Measurements from ENCODE around the gene CTBP2.

DNA sequence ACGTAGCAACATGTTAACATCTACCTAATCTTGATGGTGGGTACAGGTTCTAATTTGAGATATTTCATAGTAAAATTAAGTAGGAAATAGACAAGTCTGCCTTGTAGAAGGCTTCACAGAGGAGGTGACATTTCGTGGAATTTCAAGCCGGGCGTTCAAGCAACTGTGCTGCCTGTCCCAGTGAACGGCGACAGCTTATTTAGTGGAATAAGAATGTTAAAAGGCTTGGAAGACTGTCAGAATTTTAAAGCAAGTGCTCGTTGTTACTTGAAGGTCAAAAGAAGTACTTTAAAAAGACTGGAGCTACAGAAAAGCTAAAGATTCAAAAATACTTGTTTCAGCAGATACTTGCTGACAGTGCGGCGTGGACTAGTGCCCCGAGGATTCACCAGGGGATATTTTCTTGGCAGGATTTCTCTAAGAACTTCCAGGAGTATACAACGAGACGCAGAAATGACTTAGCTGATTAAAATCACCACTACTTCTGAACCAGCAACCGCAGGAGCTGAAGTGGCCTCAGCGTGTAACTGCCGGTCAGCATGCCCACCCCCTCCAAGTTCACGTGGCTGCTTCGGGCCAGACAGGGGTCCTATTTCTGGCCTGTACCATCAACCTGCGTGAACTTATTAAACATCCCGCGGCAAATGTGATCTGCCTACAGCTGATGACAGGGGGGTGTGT, 46.5 kb downstream of the CTBP2 start:
- TF ChIP-seq POLR2AphosphoS5 (IDR thresholded peaks at IDR 0.05) (no peak), CTCF (IDR thresholded peaks at IDR 0.05) (no peak), POLR2A (IDR thresholded peaks at IDR 0.05) (no peak)

All from gastroesophageal sphincter (tissue), 3 donors.